ENCODE measurements around the gene SSBP4.

DNA sequence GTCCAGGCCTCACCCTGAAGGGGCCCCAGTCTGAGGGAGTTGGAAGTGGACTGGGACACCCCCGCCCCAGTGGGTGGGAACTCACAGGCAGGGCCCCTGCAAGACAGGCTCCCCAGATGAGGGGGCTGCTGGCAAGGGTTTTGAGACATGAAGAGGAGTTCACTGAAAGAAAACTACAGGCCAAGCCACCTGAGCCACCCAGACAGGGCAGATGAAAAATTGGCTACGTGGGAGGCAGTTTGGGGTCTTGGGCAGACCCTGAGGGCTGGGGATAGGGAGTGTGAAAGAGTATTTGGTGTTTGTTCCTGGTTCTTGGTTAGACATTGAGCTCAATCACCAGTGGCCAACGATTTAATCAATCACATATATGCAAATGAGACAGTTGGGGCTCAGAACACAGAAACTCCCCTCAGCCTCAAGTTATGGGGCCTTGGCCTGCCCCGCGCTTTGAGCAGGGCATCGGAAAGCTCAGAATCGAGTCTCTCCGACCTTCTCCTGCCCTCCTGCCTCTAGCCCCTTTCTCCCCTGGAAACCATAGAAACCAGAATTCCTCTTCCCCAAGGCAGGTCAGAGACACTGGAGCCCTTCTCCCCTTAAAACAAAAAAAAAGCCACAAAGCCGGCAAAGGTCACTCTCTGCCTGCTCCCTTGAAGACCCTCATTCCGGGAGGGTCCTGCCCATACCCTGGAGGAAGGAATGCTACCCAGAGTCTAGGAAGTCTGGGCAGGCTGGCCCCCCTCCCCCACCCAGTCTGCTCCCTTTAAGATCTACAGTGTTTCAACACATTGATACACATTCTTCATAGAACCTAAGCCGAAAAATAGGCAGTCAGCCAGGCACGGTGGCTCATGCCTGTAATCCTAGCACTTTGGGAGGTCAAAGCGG lies 20.1 kb downstream of the SSBP4 start:
- TF ChIP-seq, protein P1, sequence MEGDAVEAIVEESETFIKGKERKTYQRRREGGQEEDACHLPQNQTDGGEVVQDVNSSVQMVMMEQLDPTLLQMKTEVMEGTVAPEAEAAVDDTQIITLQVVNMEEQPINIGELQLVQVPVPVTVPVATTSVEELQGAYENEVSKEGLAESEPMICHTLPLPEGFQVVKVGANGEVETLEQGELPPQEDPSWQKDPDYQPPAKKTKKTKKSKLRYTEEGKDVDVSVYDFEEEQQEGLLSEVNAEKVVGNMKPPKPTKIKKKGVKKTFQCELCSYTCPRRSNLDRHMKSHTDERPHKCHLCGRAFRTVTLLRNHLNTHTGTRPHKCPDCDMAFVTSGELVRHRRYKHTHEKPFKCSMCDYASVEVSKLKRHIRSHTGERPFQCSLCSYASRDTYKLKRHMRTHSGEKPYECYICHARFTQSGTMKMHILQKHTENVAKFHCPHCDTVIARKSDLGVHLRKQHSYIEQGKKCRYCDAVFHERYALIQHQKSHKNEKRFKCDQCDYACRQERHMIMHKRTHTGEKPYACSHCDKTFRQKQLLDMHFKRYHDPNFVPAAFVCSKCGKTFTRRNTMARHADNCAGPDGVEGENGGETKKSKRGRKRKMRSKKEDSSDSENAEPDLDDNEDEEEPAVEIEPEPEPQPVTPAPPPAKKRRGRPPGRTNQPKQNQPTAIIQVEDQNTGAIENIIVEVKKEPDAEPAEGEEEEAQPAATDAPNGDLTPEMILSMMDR (IDR thresholded peaks at IDR 0.05), result no peak
- TF ChIP-seq POLR2A (IDR thresholded peaks at IDR 0.05), result no peak

Data from lower leg skin (tissue), 3 donors.